B cell (primary cell): ENCODE results near the gene PAM. TPM values are rescaled to one million over a fixed set of nuclear protein-coding genes. Genes with fewer than 3 reads are reported as not detected.
"Not testable (repeated sequence)": the region's sequence is repeated elsewhere in the genome, so short reads cannot be mapped to it uniquely, and the experiment has no call there.

Source experiments
- ATAC-seq: fragments of 200-7000 bp; cut with Tn5 transposase; one replicate; pipeline ENCODE4 v1.10.0; 2021; ENCODE audit warnings: low read depth, mild to moderate bottlenecking, moderate number of reproducible peaks, moderate library complexity
- CTCF ChIA-PET: fragments of 350-600 bp; sonication (Branson Sonifier 250); formaldehyde crosslinking; loops from one replicate; lab custom pipeline; 2021; ENCODE audit warnings: antibody characterized with exemption, inconsistent platforms; lab: Charles Lee
- POLR2A ChIA-PET: fragments of 350-600 bp; sonication (Branson Sonifier 250); formaldehyde crosslinking; loops from one replicate; lab custom pipeline; 2021; ENCODE audit warnings: antibody characterized with exemption; lab: Charles Lee
- DNase-seq: peaks from one replicate; pipeline ENCODE4 v3.0.0; 2013
- H2AFZ ChIP-seq: 2 replicates; pipeline ENCODE4 v1.6.1; 2012; ENCODE audit warnings: mild to moderate bottlenecking, low read depth, low read length; ENCODE audit not compliant: insufficient read depth, poor library complexity, severe bottlenecking
- H3K27ac ChIP-seq, 2 donors: 1 replicate in 1 of 2; 2 replicates in 1 of 2; pipeline ENCODE4 v1.5.1; 2012 to 2013; ENCODE audit warnings: low read length in 2 of 2, mild to moderate bottlenecking in 2 of 2, moderate library complexity in 1 of 2
- H3K27me3 ChIP-seq, 4 experiments: fragments of 200-600 bp in 1 of 4; sonication (generic) in 1 of 4; replicated peaks in 1 of 4; 1 replicate in 2 of 4; 2 replicates in 2 of 4; pipeline versions ENCODE4 v1.6.1 to v1.7.0; 2013 to 2016; ENCODE audit warnings: low read length in 3 of 4, mild to moderate bottlenecking in 2 of 4, mixed read lengths in 1 of 4, moderate library complexity in 1 of 4; ENCODE audit not compliant: insufficient read depth in 4 of 4, control insufficient read depth in 3 of 4; ENCODE audit errors: control extremely low read depth in 1 of 4
- H3K36me3 ChIP-seq, 2 experiments: replicated peaks in 1 of 2; 1 replicate in 1 of 2; 2 replicates in 1 of 2; pipeline versions ENCODE4 v1.6.1 to v1.7.1; 2013; ENCODE audit warnings: low read length in 1 of 2; ENCODE audit not compliant: insufficient read depth in 2 of 2, control insufficient read depth in 1 of 2; ENCODE audit errors: control extremely low read depth in 1 of 2, extremely low read depth in 1 of 2
- H3K4me1 ChIP-seq, 2 donors: fragments of 200-600 bp in 1 of 2; sonication (generic) in 1 of 2; 1 replicate in 1 of 2; 2 replicates in 1 of 2; pipeline versions ENCODE4 v1.5.1 to v1.6.1; 2013 to 2017; ENCODE audit warnings: low read length in 2 of 2; ENCODE audit not compliant: control insufficient read depth in 2 of 2, insufficient read depth in 2 of 2
- H3K4me2 ChIP-seq: replicated peaks from 2 replicates; pipeline ENCODE3; 2012; ENCODE audit warnings: mild to moderate bottlenecking, low read depth, low read length; ENCODE audit not compliant: poor library complexity, severe bottlenecking
- H3K4me3 ChIP-seq, 5 experiments: fragments of 200-600 bp in 1 of 5; sonication (generic) in 1 of 5; 1 replicate in 3 of 5; 2 replicates in 2 of 5; pipeline versions ENCODE4 v1.5.1 to v1.7.0; 2011 to 2016; ENCODE audit warnings: low read length in 4 of 5, mild to moderate bottlenecking in 4 of 5, low read depth in 2 of 5, control low read depth in 1 of 5, moderate library complexity in 1 of 5; ENCODE audit not compliant: insufficient read depth in 1 of 5; ENCODE audit errors: control extremely low read depth in 1 of 5, extremely low read depth in 1 of 5
- H3K79me2 ChIP-seq: fragments of 200-600 bp; sonication (generic); one replicate; pipeline ENCODE4 v1.6.0; 2016; ENCODE audit warnings: low read length; ENCODE audit not compliant: control insufficient read depth, insufficient read depth
- H3K9ac ChIP-seq: fragments of 200-600 bp; sonication (generic); 2 replicates; pipeline ENCODE4 v1.6.1; 2017; ENCODE audit warnings: mild to moderate bottlenecking, low read length, moderate library complexity
- H3K9me3 ChIP-seq, 3 donors: one replicate each; pipeline versions ENCODE4 v1.6.1 to v1.7.1; 2013; ENCODE audit warnings: low read length in 2 of 3; ENCODE audit not compliant: control insufficient read depth in 2 of 3, insufficient read depth in 1 of 3; ENCODE audit errors: control extremely low read depth in 1 of 3
- H4K20me1 ChIP-seq: 2 replicates; pipeline ENCODE4 v1.6.0; 2012; ENCODE audit warnings: mild to moderate bottlenecking, low read length; ENCODE audit not compliant: insufficient read depth, control insufficient read depth, poor library complexity, severe bottlenecking
- H3K27ac Mint-ChIP-seq: one replicate; pipeline ENCODE4 v1.8.0; 2021; ENCODE audit warnings: mixed read lengths
- H3K27me3 Mint-ChIP-seq: one replicate; pipeline ENCODE4 v1.8.0; 2021; ENCODE audit warnings: mixed read lengths
- H3K4me1 Mint-ChIP-seq: one replicate; pipeline ENCODE4 v1.8.0; 2021; ENCODE audit warnings: mixed read lengths
- H3K4me3 Mint-ChIP-seq: one replicate; pipeline ENCODE4 v1.8.0; 2021; ENCODE audit warnings: mixed read lengths
- H3K9me3 Mint-ChIP-seq: one replicate; pipeline ENCODE4 v1.8.0; 2022; ENCODE audit warnings: mixed read lengths; ENCODE audit not compliant: insufficient read depth
- EZH2 ChIP-seq: IDR thresholded peaks from 2 replicates; pipeline ENCODE4 v1.6.1; 2012; ENCODE audit warnings: borderline replicate concordance, low read depth, mild to moderate bottlenecking, moderate library complexity, low read length; ENCODE audit not compliant: insufficient read depth, poor library complexity, severe bottlenecking
- WGBS: methylation state at CpG from one replicate; pipeline ENCODE4 v1.1.5; 2013; ENCODE audit warnings: missing lambda C conversion rate; ENCODE audit not compliant: insufficient coverage; 5-methylcytosine and 5-hydroxymethylcytosine counted together
- intact Hi-C: fragments of 100-400 bp; cut with micrococcal nuclease; formaldehyde crosslinking; loops from one replicate; pipeline ENCODE4 v1.10.0; 2022
- polyA plus RNA-seq: library from polyadenylated mRNA; depleted of rRNA; stranded (reverse); fragments of >200 nt; gene quantifications from 2 replicates; pipeline ENCODE4 v1.2.3, GENCODE V29; 2012
- total RNA-seq, 2 donors: library from RNA; stranded (reverse); fragments of 120-200 nt in 1 of 2; gene quantifications; 1 replicate in 1 of 2; 2 replicates in 1 of 2; pipeline versions ENCODE4 v1.2.3 to v1.2.4, GENCODE V29; 2013 to 2022
- TF ChIP-seq, protein P1 (sequence below): fragments of 200-600 bp; IDR thresholded peaks from one replicate; pipeline ENCODE4 v1.8.0; 2022; ENCODE audit warnings: antibody characterized with exemption, mild to moderate bottlenecking

PAM gene
- total and polyA plus RNA-seq, 2 donors (not counting 1 experiment from before 2014, with no cell fraction given) = 1.00 to 34.8 TPM

DNA sequence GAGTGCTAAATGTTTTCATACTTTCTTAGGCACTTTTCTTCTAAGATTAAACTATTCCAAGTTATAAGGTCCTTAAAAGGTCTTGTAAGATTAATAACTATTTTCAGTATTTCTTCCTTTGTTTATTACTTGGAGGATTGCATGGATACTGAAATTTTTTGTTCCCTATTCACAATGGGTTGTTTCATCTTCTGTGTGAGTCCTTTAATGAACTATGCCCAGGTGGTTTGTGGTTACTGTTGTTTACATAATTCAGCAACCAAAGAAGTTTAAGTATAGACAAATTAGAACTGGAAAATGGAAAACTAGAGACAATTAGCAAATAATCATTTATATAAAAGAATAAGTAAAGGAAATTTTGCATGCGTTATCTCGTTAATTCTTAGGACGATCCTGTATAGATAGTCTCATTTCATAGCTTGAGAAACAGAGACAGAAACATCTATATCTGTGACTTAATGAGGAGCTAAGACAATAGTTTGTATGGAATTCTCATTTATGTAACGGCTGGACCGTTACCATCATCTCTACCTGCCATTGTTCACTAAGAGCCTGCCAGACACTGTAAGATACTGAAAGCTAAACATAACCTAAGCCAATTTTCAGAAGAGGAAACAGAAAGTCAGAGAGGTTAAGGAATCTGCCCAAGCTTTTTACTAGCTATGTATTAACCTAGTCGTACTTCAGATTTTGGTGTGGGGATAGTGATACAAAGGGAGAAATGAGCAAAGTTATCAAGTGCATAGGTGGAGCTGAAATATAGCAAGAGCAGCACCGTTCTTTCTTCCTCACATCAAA lies 148.2 kb downstream of the PAM start:
- H3K27me3 ChIP-seq = no peaks in the 10 kb centered on the region
- Mint-ChIP-seq H3K27ac (no peak overlapping the region), H3K9me3 (peaks cover 2% of the 10 kb centered on the region), H3K27me3 (no peaks in the 10 kb centered on the region), H3K4me3 (no peak overlapping the region), H3K4me1 (no peaks in the 10 kb centered on the region)
- H2AFZ ChIP-seq = no peak overlapping the region
- no peak overlapping the region for H3K27ac ChIP-seq
- no peaks in the 10 kb centered on the region for H3K9me3 ChIP-seq
- H3K9ac ChIP-seq = no peak overlapping the region
- POLR2A ChIA-PET = no interaction called here
- H3K4me3 ChIP-seq = no peak overlapping the region
- ATAC-seq = no peak
- H3K36me3 ChIP-seq = no peaks in the 10 kb centered on the region
- H4K20me1 ChIP-seq = no peaks in the 10 kb centered on the region
- H3K79me2 ChIP-seq = no peaks in the 10 kb centered on the region
- no peak overlapping the region for H3K4me2 ChIP-seq
- H3K4me1 ChIP-seq = no peaks in the 10 kb centered on the region
- CTCF ChIA-PET = no interaction called here
- intact Hi-C loops = no loop called here
- no CpG with 5 or more reads among the region's 7 CpGs for WGBS
- DNase-seq = no peak
- TF ChIP-seq EZH2 = no peak
- TF ChIP-seq, protein P1, sequence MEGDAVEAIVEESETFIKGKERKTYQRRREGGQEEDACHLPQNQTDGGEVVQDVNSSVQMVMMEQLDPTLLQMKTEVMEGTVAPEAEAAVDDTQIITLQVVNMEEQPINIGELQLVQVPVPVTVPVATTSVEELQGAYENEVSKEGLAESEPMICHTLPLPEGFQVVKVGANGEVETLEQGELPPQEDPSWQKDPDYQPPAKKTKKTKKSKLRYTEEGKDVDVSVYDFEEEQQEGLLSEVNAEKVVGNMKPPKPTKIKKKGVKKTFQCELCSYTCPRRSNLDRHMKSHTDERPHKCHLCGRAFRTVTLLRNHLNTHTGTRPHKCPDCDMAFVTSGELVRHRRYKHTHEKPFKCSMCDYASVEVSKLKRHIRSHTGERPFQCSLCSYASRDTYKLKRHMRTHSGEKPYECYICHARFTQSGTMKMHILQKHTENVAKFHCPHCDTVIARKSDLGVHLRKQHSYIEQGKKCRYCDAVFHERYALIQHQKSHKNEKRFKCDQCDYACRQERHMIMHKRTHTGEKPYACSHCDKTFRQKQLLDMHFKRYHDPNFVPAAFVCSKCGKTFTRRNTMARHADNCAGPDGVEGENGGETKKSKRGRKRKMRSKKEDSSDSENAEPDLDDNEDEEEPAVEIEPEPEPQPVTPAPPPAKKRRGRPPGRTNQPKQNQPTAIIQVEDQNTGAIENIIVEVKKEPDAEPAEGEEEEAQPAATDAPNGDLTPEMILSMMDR = no peak

DNA sequence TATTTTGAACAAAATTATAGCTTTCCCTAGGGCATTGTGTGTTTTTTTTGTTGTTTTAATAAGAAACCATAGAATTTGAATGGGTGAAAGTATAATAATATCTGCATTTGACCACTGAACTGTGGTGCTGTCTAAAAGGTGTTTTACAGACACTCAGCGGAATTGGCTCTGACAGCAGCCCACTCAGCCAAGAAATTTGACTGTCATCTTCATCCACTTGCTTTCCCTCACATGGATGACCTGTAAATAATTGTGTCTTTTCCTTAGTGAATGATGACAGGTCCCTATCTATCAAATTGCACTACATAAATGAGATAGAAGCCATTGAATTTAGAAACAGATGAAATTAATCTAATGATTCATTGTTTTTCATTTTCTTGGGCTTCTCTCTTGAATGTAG lies 150.0 kb downstream of the PAM start:
- Histone ChIP-seq H3K4me2 (no peak overlapping the region), H3K9me3 (no peaks in the 10 kb centered on the region), H3K27me3 (no peaks in the 10 kb centered on the region), H4K20me1 (no peaks in the 10 kb centered on the region), H2AFZ (no peak overlapping the region), H3K4me1 (no peaks in the 10 kb centered on the region), H3K9ac (no peak overlapping the region), H3K79me2 (no peaks in the 10 kb centered on the region), H3K36me3 (no peaks in the 10 kb centered on the region), H3K27ac (no peak overlapping the region), H3K4me3 (no peak overlapping the region)
- Mint-ChIP-seq H3K27ac (no peak overlapping the region), H3K9me3 (peaks cover 2% of the 10 kb centered on the region), H3K4me1 (no peaks in the 10 kb centered on the region), H3K27me3 (no peaks in the 10 kb centered on the region), H3K4me3 (no peak overlapping the region)
- ChIA-PET CTCF (no interaction called here), POLR2A (no interaction called here)
- ATAC-seq = no peak
- intact Hi-C loops = no loop called here
- TF ChIP-seq, protein P1 = no peak
- no peak for TF ChIP-seq EZH2
- WGBS = no CpG with 5 or more reads among the region's 1 CpG
- DNase-seq = no peak

DNA sequence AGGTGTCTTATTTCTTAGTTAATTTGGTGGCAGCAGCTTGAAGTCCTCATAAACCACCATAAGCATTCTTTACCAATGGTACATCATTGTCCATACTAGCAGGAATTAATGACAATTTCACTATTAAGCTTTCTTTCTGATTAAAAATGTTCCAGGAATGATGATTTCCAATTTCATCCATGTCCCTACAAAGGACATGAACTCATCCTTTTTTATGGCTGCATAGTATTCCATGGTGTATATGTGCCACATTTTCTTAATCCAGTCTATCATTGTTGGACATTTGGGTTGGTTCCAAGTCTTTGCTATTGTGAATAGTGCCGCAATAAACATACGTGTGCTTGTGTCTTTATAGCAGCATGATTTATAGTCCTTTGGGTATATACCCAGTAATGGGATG lies 152.0 kb downstream of the PAM start:
- POLR2A ChIA-PET, H4K20me1 ChIP-seq, H3K9me3 Mint-ChIP-seq, DNase-seq, H3K4me3 ChIP-seq, H2AFZ ChIP-seq, H3K27ac Mint-ChIP-seq, H3K4me3 Mint-ChIP-seq, H3K27me3 Mint-ChIP-seq, H3K36me3 ChIP-seq, H3K27ac ChIP-seq, H3K9ac ChIP-seq, H3K4me1 ChIP-seq, H3K4me2 ChIP-seq, H3K27me3 ChIP-seq, H3K9me3 ChIP-seq, intact Hi-C loops, H3K4me1 Mint-ChIP-seq, ATAC-seq, H3K79me2 ChIP-seq, CTCF ChIA-PET: not testable (repeated sequence)
- WGBS = no CpG with 5 or more reads among the region's 2 CpGs
